Measurements from ENCODE around the gene NAT8.
A peak's percentile ranks its signal among the peaks of the same experiment; 100 is the strongest.
"Not testable (repeated sequence)": the region's sequence is repeated elsewhere in the genome, so short reads cannot be mapped to it uniquely, and the experiment has no call there.

The NAT8 gene

GRCh38 chr2:73630662-73631266, 11.5 kb downstream of the NAT8 start:
- DNase-seq: peak; percentile 1

GRCh38 chr2:73628493-73628892, 13.7 kb downstream of the NAT8 start:
- not testable (repeated sequence) for DNase-seq

- not testable (repeated sequence) for DNase-seq
Observed at GRCh38 chr2:73626237-73626636, 16.0 kb downstream of the NAT8 start.

- not testable (repeated sequence) for DNase-seq
Observed at GRCh38 chr2:73624625-73625024, 17.6 kb downstream of the NAT8 start.

- not testable (repeated sequence) for DNase-seq
Observed at GRCh38 chr2:73624036-73624435, 18.2 kb downstream of the NAT8 start.

GRCh38 chr2:73619925-73620324, 22.3 kb downstream of the NAT8 start:
- not testable (repeated sequence) for DNase-seq

GRCh38 chr2:73614997-73615396, 27.2 kb downstream of the NAT8 start:
- no peak for DNase-seq

- DNase-seq: no peak
Observed at GRCh38 chr2:73614105-73614504, 28.1 kb downstream of the NAT8 start.

- DNase-seq: no peak
Observed at GRCh38 chr2:73611867-73612266, 30.4 kb downstream of the NAT8 start.

GRCh38 chr2:73611193-73611592, 31.0 kb downstream of the NAT8 start:
- DNase-seq: no peak

- no peak for DNase-seq
Observed at GRCh38 chr2:73610111-73610510, 32.1 kb downstream of the NAT8 start.

GRCh38 chr2:73604589-73604988, 37.6 kb downstream of the NAT8 start:
- DNase-seq: not testable (repeated sequence)

- not testable (repeated sequence) for DNase-seq
Observed at GRCh38 chr2:73603099-73603588, 39.1 kb downstream of the NAT8 start.

- DNase-seq: no peak
Observed at GRCh38 chr2:73601780-73602179, 40.4 kb downstream of the NAT8 start.

GRCh38 chr2:73594251-73594650, 48.0 kb downstream of the NAT8 start:
- no peak for DNase-seq

- no peak for DNase-seq
Observed at GRCh38 chr2:73593680-73594079, 48.5 kb downstream of the NAT8 start.
